NCI-H2171 (cell line): ENCODE measurements around the gene PHKB.
"Not testable (repeated sequence)": the region's sequence is repeated elsewhere in the genome, so short reads cannot be mapped to it uniquely, and the experiment has no call there.

ENCODE experiments used
- DNase-seq: peaks from one replicate; lab custom pipeline; 2025; lab: John Stamatoyannopoulos, UW

Gene PHKB

GRCh38 chr16:47625115-47625567 is 164.0 kb downstream of the PHKB start:
- DNase-seq, result no peak

GRCh38 chr16:47626246-47626645 is 165.1 kb downstream of the PHKB start:
- no peak for DNase-seq

- DNase-seq, result no peak
These were observed 166.0 kb downstream of the PHKB start for GRCh38 chr16:47627085-47627639.

- no peak for DNase-seq
These were observed 166.6 kb downstream of the PHKB start for GRCh38 chr16:47627721-47628120.

GRCh38 chr16:47631131-47631530 is 170.0 kb downstream of the PHKB start:
- DNase-seq, result no peak

GRCh38 chr16:47634126-47634525 is 173.0 kb downstream of the PHKB start:
- no peak for DNase-seq

- DNase-seq, result no peak
These were observed 173.6 kb downstream of the PHKB start for GRCh38 chr16:47634727-47635126.

- no peak for DNase-seq
These were observed 175.5 kb downstream of the PHKB start for GRCh38 chr16:47636501-47637099.

- no peak for DNase-seq
These were observed 177.0 kb downstream of the PHKB start for GRCh38 chr16:47638175-47638574.

- DNase-seq, result no peak
These were observed 179.5 kb downstream of the PHKB start for GRCh38 chr16:47640661-47641060.

- no peak for DNase-seq
These were observed 182.3 kb downstream of the PHKB start for GRCh38 chr16:47643323-47644000.

GRCh38 chr16:47644166-47644565 is 183.0 kb downstream of the PHKB start:
- no peak for DNase-seq

- no peak for DNase-seq
These were observed 183.5 kb downstream of the PHKB start for GRCh38 chr16:47644661-47645060.

- no peak for DNase-seq
These were observed 185.8 kb downstream of the PHKB start for GRCh38 chr16:47646914-47647313.

GRCh38 chr16:47657032-47657431 is 195.9 kb downstream of the PHKB start:
- no peak for DNase-seq

- DNase-seq, result no peak
These were observed 196.8 kb downstream of the PHKB start for GRCh38 chr16:47657977-47658376.

GRCh38 chr16:47660540-47660939 is 199.4 kb downstream of the PHKB start:
- no peak for DNase-seq

- DNase-seq, result no peak
These were observed 203.7 kb downstream of the PHKB start for GRCh38 chr16:47664653-47665325.

GRCh38 chr16:47666434-47666833 is 205.3 kb downstream of the PHKB start:
- no peak for DNase-seq

- no peak for DNase-seq
These were observed 206.8 kb downstream of the PHKB start for GRCh38 chr16:47667956-47668355.

GRCh38 chr16:47672475-47672874 is 211.3 kb downstream of the PHKB start:
- no peak for DNase-seq

GRCh38 chr16:47676635-47677177 is 215.6 kb downstream of the PHKB start:
- DNase-seq, result no peak

- not testable (repeated sequence) for DNase-seq
These were observed 220.4 kb downstream of the PHKB start for GRCh38 chr16:47681571-47681970.
